GM19395 (cell line): ENCODE data around the gene TMEM174.
"Not testable (repeated sequence)": the region's sequence is repeated elsewhere in the genome, so short reads cannot be mapped to it uniquely, and the experiment has no call there.

Experiments
- ATAC-seq: cut with Tn5 transposase; IDR thresholded peaks from one replicate; pipeline ENCODE4 v1.9.1; 2021; ENCODE audit warnings: mild to moderate bottlenecking, moderate library complexity; ENCODE audit not compliant: unreplicated experiment

Gene TMEM174

DNA sequence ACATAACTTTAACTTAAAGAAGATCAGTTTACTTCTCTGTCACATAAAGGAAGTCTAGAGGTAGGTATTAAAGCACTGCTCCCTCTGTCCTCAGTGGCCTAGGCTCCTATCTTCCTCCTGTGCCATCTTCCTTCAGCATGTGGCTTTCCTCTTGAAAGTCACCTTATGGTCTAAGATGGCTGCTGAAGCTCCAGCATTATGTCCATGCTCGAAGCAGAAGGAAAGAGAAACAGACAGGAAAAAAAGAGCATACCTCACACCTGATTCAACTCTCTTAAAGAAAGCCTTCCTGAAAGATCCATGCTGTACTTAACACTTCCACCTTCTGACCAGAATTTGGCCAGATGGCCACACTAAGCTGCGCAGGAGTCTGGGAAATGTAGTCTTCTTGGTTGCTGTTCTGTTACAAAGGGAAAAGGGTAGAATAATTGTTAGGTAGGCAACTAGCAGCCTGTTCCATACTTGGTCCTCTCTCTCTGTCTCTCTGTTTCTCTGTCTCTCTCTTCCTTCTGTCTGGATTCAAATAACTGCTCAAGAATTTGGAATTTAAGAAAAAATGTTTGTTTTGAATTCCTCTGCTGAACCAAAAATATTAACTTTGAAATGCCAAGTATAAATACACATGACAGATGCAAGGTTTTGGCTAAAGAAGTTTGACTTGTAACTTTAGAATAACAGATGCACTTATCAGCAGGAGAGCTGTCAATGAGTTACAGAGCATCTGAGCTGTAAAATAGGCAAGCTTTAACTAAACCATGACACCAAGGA, 16.0 kb downstream of the TMEM174 start:
- ATAC-seq, result no peak

DNA sequence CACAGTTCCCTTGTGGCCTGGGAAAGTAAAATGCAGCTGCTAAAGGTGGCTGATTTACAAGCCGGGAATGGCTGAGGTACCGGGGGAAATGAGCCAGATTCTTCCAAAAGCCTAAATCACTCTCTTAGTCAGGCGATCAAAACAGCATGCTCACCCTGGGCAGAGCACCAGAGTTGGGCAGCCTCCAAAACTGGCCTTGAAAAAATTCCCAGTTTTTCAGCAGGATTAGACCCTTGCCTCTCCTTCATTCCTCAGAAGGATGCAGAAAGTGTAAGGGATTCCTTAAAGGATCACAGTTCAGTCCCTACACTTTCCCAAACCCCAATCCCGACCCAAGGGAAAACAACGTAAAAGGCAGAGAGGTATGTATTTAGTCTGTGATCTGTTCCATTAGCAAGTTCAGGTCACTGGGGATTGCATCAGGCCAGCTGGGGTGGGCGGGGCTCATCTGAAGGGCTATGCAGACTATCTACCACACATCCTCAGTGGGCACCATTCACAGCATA, 16.9 kb downstream of the TMEM174 start:
- no peak for ATAC-seq

DNA sequence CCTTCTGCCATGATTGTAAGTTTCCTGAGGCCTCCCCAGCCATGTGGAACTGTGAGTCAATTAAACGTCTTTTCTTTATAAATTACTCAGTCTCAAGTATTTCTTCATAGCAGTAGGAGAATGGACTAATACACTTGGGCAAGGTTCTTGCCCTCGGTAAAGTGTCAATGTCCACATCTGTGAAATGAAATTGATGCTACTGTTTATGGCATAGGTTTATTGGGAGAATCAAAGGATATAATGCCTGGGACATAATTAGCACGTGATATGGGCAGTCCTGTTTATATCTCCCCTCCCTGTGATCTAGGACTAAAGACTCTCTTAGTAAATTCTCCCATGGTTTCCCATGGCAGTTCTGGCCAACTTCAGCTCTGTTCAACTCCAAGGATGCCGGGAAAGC, 19.4 kb downstream of the TMEM174 start:
- ATAC-seq, result no peak

DNA sequence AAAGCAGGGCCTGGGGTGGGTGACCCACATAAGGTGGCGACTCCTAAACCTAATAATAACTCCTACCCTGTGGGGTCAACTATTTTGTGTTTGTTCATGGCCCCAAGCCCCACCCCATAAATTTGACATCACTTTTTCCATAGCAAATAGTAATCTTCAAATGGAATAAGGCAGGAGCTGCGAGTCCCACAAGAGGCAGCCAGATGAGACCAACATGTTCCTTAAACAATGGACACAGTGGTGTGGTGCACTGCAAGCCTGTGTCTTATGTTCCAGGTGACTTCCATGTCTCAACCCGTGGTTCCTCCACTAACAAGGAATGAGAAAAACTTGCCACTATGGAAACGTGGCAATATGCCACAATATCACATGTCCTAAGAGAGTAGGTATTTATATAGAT, 20.6 kb downstream of the TMEM174 start:
- ATAC-seq, result no peak

DNA sequence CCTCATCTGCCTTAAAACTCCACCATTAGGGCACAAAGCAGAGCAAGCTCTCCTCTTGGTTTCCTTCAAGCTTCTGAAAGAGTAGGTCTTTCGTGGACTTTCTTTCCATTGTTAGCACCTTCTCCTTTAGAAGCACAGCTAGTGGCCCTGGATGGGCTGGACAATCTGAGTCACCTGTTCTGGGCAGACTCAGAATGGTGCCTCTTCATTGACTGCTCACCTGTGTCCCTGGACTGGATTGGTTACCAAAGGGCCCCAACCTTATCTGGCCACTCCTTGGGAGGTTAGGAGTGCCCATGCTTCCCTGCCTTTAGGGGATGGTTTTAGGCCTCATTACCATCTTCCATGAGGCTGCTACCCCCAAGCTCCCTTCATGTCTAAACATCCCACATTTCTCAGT, 23.2 kb downstream of the TMEM174 start:
- ATAC-seq, result no peak

DNA sequence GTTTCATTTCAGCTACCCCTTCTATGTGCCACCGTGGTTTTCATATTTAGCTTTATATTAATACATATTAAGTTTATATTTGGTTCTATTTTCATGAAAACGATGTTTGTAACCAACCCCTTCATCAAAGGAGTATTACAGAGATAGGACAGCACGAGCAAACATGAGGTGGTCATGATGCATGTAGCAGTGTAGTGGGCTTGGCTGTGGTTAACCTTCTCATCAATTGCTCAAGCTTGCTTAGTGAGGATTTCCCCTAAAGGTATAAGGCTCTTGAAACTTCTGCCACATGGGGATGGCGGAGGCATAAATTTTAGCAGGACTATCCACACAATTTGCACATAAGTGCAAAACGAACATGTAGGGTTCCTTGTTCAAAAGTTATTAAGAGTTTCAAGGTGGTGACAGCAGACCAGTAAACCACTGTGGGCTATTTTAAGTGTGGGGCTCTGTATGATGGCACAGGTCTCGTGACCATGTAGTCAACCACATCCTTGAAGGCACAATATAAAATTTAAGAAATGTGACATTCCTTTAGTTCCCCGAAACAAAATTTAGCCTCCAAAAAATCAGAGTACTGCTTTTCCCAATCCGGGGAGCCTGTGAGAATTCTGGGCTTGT, 24.8 kb downstream of the TMEM174 start:
- no peak for ATAC-seq

DNA sequence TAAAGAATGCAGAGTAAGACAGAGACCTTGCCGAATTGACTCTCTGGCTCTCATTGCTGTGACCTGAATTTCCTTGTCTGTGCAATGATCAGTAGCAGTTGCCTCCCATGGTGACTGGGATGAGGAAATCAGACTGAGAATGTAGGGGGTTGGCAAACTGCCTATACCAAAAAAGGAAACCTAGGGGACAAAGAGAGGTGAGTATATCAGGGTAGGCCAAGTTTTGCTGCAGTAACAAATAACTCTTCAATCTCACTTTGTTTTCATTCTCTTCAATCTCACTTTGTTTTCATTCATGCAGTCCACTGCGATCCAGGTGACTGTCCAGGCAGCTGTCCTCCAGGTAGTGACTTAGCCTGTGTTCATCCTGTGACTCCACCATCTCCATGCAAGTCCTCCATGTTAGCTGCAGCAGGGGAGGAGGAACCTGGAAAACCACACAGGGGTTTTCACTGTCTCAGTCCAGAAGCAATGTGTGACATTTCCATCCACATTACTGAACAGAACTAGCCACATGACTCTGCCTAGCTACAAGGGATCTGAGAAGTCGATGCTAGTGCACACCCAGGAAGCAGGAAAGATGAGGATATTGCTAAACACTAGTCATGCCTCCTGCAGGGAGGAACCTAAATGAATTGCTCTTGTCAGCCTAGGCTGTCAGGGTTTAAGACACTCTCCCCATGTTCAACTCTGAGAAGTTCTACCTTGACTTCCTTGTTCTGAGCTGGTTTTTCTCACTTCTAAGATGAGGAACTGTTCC, 26.0 kb downstream of the TMEM174 start:
- ATAC-seq, result no peak

DNA sequence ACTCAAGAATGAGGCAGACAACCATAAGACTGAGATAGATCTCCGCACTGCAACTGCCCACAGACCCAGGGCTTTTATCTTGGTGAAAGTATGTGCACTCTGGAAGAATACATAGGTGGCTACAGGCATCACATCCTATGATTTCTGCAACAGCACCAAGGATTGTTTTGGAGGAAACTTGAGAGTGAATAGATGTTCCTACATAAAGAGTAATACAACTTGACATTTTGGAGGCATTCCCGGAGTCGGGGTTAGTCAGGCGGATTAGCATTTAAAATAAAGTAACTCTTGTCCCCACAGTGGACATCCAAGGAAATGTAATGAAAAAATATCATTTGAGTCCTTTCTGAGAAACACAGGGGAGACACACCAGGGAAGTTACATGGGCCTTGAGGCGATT, 26.7 kb downstream of the TMEM174 start:
- no peak for ATAC-seq

DNA sequence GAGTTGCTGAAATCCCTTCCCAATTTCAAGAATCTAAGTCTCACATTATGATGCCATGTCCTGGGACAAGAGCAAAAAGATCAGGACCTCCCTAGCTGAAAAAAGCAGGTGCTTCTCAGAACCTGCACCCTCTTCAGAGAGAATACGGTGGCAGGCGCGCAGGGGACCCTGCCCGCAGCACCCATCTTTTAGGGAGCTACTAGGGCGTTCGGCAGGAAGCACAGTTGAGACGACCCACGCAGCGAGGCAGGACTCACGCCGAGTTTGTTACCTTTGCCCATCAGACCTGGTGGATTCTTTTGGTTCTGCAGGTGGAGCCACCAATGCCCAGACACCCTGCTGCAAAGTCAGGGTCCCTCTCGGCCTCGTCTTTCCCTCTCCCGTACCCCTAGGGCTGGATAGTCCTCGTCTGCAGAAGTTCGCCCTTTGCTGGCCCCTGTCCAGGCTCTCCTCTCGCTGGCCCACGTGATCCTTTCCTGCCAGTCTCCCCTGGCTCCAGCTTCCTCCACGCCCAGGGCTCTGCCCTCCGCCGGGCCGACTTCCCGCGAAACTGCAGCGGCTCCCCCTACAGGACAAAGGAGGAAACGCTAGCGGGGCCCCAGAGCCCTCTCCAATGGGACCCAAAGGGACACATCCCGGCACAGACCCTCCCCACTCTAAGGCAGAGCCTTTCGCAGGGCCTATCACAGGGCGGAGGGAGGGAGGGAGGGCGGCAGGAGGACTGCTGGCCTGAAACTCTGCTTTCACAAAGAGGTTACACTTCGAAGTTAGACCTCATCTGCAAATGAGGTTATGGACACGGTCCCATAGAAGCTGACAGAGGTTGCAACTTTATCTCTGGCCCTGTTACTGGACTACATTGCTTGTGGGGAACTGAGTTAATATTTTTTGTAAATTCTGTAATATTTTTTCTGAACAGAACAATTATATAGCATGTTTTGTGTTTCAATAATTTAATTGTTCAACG, 28.8 kb downstream of the TMEM174 start:
- peak; percentile 70 for ATAC-seq

DNA sequence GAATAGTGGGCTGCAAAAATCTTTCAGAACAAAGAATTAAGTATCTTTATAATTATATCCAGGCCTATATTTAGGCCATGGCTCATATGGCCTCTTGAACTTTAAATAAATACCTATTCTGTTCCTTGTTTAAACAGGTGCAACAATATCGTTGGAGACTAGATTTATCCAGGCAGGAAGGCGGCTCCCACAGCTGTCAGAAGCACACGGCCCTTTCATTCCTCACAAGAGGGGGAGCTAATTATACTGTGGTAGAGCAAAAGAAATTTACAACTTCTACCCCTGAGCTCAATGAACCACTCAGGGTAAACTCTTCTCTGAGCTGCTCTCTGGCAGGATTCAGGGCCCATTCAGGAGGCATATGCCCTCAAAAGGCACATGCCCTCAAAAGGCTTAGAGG, 31.3 kb downstream of the TMEM174 start:
- no peak for ATAC-seq

DNA sequence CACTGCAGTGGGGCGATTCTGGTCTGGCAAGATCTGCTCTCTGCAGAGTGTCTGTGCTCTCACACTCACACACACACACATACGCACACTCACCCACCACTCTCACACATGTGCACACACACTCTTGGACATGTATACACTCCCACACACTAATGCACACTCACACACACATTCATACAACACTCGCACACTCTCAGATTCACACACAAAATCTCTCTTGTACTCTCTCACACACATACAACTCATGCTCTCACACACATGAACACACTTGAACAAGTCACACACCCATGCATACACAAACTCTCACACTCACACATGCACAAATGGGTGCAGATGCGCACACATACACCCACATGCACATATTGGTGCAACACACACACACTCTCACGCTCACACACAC, 31.7 kb downstream of the TMEM174 start:
- ATAC-seq, result no peak

DNA sequence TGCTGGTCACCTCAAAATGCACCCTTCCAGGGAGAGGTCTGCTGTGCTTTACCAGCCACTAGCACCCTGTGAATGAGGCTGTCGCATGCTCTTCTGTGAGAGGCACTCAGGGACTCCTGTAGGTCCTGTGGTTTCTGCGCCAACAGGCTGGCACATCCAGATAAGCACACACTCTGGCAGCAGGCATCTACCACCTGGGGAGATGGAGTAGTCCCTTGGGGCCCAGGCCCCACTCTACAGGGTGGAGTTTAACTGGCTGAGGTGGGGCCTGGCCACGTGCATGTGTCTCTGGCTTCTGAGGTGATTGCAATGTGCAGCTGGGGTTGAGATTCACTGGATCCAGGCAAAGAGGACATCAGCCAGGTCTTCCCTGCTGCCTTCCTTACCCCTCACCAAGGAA, 32.3 kb downstream of the TMEM174 start:
- no peak for ATAC-seq

DNA sequence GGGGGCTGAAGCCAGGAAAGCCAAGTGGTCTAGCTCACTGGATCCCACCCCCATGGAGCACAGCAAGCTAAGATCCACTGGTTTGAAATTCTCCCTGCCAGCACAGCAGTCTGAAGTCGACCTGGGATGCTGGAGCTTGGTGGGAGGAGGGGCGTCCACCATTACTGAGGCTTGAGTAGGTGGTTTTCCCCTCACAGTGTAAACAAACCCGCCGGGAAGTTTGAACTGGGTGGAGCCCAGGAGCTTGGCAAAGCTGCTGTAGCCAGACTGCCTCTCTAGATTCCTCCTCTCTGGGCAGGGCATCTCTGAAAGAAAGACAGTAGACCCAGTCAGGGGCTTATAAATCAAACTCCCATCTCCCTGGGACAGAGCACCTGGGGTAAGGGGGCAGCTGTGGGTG, 34.2 kb downstream of the TMEM174 start:
- ATAC-seq, result not testable (repeated sequence)

DNA sequence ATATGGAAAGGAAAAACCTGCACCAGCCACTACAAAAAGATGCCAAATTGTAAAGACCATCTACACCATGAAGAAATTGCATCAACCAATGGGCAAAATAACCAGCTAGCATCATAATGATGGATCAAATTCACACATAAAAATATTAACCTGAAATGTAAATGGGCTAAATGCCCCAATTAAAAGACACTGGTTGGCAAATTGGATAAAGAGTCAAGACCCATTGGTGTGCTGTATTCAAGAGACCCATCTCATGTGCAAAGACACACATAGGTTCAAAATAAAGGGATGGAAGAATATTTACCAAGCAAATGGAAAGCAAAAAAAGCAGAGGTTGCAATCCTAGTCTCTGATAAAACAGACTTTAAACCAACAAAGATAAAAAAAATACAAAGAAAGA, 36.1 kb downstream of the TMEM174 start:
- ATAC-seq, result not testable (repeated sequence)

DNA sequence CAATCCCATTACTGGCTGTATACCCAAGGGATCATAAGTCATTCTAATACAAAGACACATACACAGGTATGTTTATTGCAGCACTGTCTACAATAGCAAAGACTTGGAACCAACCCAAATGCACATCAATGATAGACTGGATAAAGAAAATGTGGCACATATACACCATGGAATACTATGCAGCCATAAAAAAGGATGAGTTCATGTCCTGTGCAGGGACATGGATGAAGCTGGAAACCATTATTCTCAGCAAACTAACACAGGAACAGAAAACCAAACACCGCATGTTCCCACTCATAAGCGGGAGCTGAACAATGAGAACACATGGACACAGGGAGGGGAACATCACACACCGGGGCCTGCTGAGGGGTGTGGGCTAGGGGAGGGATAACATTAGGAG, 39.7 kb downstream of the TMEM174 start:
- ATAC-seq, result not testable (repeated sequence)

DNA sequence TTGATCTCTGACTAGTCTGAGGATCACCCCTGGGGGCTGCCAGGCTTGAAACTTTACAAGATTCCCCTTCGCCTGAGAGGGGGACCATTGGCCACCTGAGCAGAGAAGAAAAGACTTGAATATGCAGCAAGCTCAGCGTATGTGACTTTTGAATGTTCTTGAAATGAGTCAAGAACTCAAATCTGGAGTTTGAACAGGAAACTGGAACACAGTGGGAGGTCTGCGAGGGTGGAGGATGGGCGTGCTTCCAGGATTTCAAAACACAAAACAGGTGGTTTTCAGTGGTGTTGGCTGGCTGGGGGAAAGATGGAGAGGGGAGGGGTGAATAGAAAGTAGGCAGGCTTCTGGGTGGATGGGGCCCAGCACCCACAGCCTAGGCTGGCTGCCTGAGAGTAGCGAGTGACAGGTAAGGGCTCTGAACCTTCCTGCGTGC, 40.6 kb downstream of the TMEM174 start:
- ATAC-seq, result peak; percentile 75

DNA sequence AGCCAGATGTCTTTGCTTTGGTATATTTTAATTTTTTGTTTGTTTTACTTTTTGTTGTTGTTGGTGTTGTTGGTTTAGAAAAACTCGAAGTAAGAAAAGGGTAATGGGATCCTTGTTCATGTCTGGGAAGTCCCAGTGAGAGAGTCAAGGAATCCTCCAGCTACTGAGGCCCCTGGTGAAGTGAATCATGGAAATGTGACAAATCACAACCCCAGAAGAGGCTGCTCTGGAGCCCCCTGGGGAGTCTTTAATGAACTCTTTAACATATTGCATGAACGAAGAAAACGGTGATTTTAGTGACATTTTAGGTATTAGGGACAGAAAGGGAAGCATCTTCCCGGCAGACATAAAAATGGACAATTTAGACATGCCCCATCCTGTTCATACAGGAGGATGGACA, 41.3 kb downstream of the TMEM174 start:
- ATAC-seq, result no peak

DNA sequence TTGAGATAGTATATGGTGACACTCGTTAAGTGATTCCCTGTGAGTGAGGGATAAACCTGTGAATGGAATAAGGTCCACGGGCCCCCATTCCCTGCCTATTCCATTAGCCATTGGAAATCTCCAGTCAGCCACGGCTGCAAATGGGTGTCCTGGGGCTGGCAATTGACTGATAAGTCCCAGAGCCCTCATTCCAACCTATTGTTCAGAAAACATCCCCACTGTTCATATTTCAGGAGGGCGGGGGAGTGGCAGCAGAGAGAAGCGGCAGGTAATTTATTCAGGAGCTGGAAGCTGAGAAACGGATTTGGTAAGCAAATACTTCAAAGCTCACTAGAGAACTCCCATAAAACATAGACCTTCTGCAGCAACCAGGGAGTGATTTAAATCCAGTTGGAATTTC, 42.0 kb downstream of the TMEM174 start:
- no peak for ATAC-seq

DNA sequence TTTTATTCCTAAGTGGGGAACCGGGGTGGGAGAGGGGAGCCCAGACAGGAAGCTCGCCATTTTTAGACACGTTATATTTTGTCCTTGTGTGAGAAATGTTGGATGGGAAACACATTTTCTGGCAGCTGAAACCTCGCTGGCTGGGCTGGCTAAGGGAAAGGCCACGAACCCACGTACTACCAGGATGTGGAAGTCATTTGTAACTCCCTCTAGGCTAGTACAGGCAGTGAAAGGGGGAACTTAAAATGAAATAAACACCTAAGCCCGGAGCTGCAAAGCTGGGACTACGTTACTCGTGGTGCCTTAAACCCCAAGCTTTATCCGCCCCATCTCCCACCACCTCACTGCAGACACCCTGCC, 42.5 kb downstream of the TMEM174 start:
- ATAC-seq, result no peak

DNA sequence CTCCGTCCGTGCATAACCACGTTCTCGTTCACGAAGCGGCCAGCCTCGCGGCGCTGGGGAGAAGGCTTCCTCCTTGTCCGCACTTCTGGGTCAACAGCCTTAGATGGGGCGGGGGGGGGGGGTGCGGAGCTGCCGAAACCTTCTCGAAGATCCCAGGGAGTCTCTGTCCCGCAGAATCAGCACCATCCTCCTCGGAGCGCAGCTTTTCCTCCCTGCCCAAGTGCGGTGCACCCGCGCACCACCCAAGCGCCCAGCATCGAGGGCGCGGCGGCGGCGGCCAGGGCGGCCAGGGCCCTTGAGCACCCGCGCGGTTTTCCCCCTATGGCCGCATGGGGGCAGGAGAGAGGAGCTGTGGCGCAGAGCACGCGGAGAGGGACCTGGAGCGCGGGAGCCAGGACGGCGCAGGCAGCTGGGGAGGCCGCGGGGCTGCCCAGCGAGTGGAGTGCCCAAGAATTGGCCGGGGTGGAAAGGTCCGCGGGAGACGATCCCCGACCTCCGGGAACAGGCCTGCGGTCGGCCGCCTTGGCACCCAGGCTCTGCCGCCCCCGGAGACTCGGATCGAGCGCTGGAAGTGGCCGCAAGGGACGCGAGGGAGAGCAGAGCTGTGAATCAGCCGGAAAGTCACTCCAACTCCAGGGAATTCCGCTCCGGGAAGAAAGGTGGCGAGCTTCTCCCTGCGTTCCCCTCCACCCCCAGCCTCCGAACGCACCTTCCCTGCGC, 43.1 kb downstream of the TMEM174 start:
- ATAC-seq, result peak; percentile 56
